Nephron progenitor cell (in vitro differentiated cells): ENCODE results near the gene APPL2.

Source experiments
- DNase-seq: peaks from one replicate; pipeline ENCODE4 v3.0.0; 2021
- H3K27ac Mint-ChIP-seq: 2 replicates; pipeline ENCODE4 v1.8.0; 2021; ENCODE audit warnings: mild to moderate bottlenecking, moderate library complexity, mixed read lengths
- H3K27me3 Mint-ChIP-seq: 2 replicates; pipeline ENCODE4 v1.8.0; 2021; ENCODE audit warnings: mild to moderate bottlenecking, low read depth, mixed read lengths; ENCODE audit not compliant: poor library complexity
- H3K36me3 Mint-ChIP-seq: 2 replicates; pipeline ENCODE4 v1.8.0; 2021; ENCODE audit warnings: low read depth, mixed read lengths
- H3K4me1 Mint-ChIP-seq: 2 replicates; pipeline ENCODE4 v1.8.0; 2021; ENCODE audit warnings: mixed read lengths
- H3K4me3 Mint-ChIP-seq: 2 replicates; pipeline ENCODE4 v1.8.0; 2021; ENCODE audit warnings: mild to moderate bottlenecking, moderate library complexity, mixed read lengths
- H3K9me3 Mint-ChIP-seq: 2 replicates; pipeline ENCODE4 v1.8.0; 2021; ENCODE audit warnings: mild to moderate bottlenecking, moderate library complexity, mixed read lengths
- CTCF ChIP-seq: fragments of 200-600 bp; sonication (generic); IDR thresholded peaks from 2 replicates; pipeline ENCODE4 v1.5.0; 2021; ENCODE audit warnings: antibody characterized with exemption

The APPL2 gene

GRCh38 chr12:105166736-105167135 lies 69.2 kb downstream of the APPL2 start:
- DNase-seq: no peak
- Mint-ChIP-seq H3K4me3 (no peak overlapping the region), H3K36me3 (peaks cover 48% of the 10 kb centered on the region), H3K27ac (no peak overlapping the region), H3K4me1 (no peaks in the 10 kb centered on the region), H3K27me3 (peaks cover 3% of the 10 kb centered on the region), H3K9me3 (no peaks in the 10 kb centered on the region)
- no peak for TF ChIP-seq CTCF

- H3K27me3 Mint-ChIP-seq: peaks cover 3% of the 10 kb centered on the region
- no peaks in the 10 kb centered on the region for H3K9me3 Mint-ChIP-seq
- no peak for TF ChIP-seq CTCF
- H3K4me1 Mint-ChIP-seq: no peaks in the 10 kb centered on the region
- no peak for DNase-seq
- H3K4me3 Mint-ChIP-seq: no peak overlapping the region
- peaks cover 54% of the 10 kb centered on the region for H3K36me3 Mint-ChIP-seq
- H3K27ac Mint-ChIP-seq: no peak overlapping the region
Measured at GRCh38 chr12:105164068-105164467, 71.9 kb downstream of the APPL2 start.

GRCh38 chr12:105162174-105162573 lies 73.8 kb downstream of the APPL2 start:
- H3K4me3 Mint-ChIP-seq: no peak overlapping the region
- H3K27me3 Mint-ChIP-seq: peaks cover 3% of the 10 kb centered on the region
- H3K4me1 Mint-ChIP-seq: no peaks in the 10 kb centered on the region
- peaks cover 64% of the 10 kb centered on the region for H3K36me3 Mint-ChIP-seq
- H3K27ac Mint-ChIP-seq: no peak overlapping the region
- TF ChIP-seq CTCF: no peak
- no peak for DNase-seq
- no peaks in the 10 kb centered on the region for H3K9me3 Mint-ChIP-seq

GRCh38 chr12:105158876-105159275 lies 77.1 kb downstream of the APPL2 start:
- Mint-ChIP-seq H3K27ac (no peak overlapping the region), H3K4me3 (no peak overlapping the region), H3K4me1 (no peaks in the 10 kb centered on the region), H3K9me3 (no peaks in the 10 kb centered on the region), H3K36me3 (peaks cover 76% of the 10 kb centered on the region), H3K27me3 (peaks cover 3% of the 10 kb centered on the region)
- no peak for TF ChIP-seq CTCF
- DNase-seq: no peak

- H3K27me3 Mint-ChIP-seq: no peaks in the 10 kb centered on the region
- H3K4me1 Mint-ChIP-seq: no peaks in the 10 kb centered on the region
- no peaks in the 10 kb centered on the region for H3K9me3 Mint-ChIP-seq
- no peak overlapping the region for H3K4me3 Mint-ChIP-seq
- H3K27ac Mint-ChIP-seq: no peak overlapping the region
- H3K36me3 Mint-ChIP-seq: peaks cover 70% of the 10 kb centered on the region
- TF ChIP-seq CTCF: no peak
- DNase-seq: no peak
Measured at GRCh38 chr12:105157606-105158005, 78.4 kb downstream of the APPL2 start.

GRCh38 chr12:105156260-105156659 lies 79.7 kb downstream of the APPL2 start:
- no peaks in the 10 kb centered on the region for H3K27me3 Mint-ChIP-seq
- H3K27ac Mint-ChIP-seq: no peak overlapping the region
- H3K36me3 Mint-ChIP-seq: peaks cover 63% of the 10 kb centered on the region
- no peaks in the 10 kb centered on the region for H3K4me1 Mint-ChIP-seq
- H3K4me3 Mint-ChIP-seq: no peak overlapping the region
- H3K9me3 Mint-ChIP-seq: no peaks in the 10 kb centered on the region
- no peak for TF ChIP-seq CTCF
- DNase-seq: no peak
